Measurements from ENCODE around the gene TM9SF4. TPM values are rescaled to one million over a fixed set of nuclear protein-coding genes. Genes with fewer than 3 reads are reported as not detected.

The TM9SF4 gene
- total RNA-seq, 2 experiments from 2014 or later: 36.8 to 44.2 TPM

- H3K27ac Mint-ChIP-seq: no peak overlapping the region
- H3K27me3 Mint-ChIP-seq: no peaks in the 10 kb centered on the region
- no peak overlapping the region for H3K4me3 Mint-ChIP-seq
- peaks cover 11% of the 10 kb centered on the region for H3K4me1 Mint-ChIP-seq
- POLR2A ChIA-PET: interaction anchor here (0.6 kb wide), 1 partner anchor 32 kb away, joined by 7 read pairs; no protein-coding TSS in a partner anchor
- H3K9me3 Mint-ChIP-seq: no peaks in the 10 kb centered on the region
- CTCF ChIA-PET: interaction anchor here (0.5 to 1.4 kb wide), 5 partner anchors 8 to 1250 kb away, joined by 3 to 4 read pairs (median 3); no protein-coding TSS in a partner anchor
- no peak for DNase-seq
- peaks cover 52% of the 10 kb centered on the region for H3K36me3 Mint-ChIP-seq (ENCODE audit: low read depth)
These were observed 106.9 kb downstream of the TM9SF4 start for GRCh38 chr20:32216179-32217142.

Other genes starting within 250 kb of the TM9SF4 start
- gene DUSP15, start 239.2 kb upstream of the TM9SF4 start, total RNA-seq: not detected
- gene TTLL9, start 239.1 kb upstream of the TM9SF4 start, total RNA-seq: not detected
- 10 to 100 TPM; 12.9 to 13.9 TPM for gene PDRG1, start 157.7 kb upstream of the TM9SF4 start, total RNA-seq
- under 1 TPM in 1 of 2 experiments, not detected in 1; 0.05 TPM for gene XKR7, start 141.6 kb upstream of the TM9SF4 start, total RNA-seq
- not detected for gene CCM2L, start 99.3 kb upstream of the TM9SF4 start, total RNA-seq
- gene HCK, start 57.5 kb upstream of the TM9SF4 start, total RNA-seq: not detected
- gene PLAGL2, start 98.0 kb downstream of the TM9SF4 start, total RNA-seq: 10 to 100 TPM; 22.8 to 25.6 TPM
- gene POFUT1, start 98.2 kb downstream of the TM9SF4 start, total RNA-seq: 10 to 100 TPM; 26.5 to 27.1 TPM
- 10 to 100 TPM; 16.1 to 16.9 TPM for gene KIF3B, start 167.9 kb downstream of the TM9SF4 start, total RNA-seq
- gene ASXL1, start 248.6 kb downstream of the TM9SF4 start, total RNA-seq: 100 to 1,000 TPM; 110 TPM

All from activated CD4-positive, alpha-beta T cell treated with anti-CD3 and anti-CD28 coated beads, Interleukin-2, amount 10 ng/mL, durations not matched to agents 7 days and 5 days (primary cell).